OCI-LY7 (cell line): ENCODE results near the gene ABLIM1.

Experiments used
- CTCF ChIP-seq: fragments of 200-600 bp; sonication (generic); conservative IDR thresholded peaks from 2 replicates; pipeline ENCODE4 v1.5.1; 2014; ENCODE audit warnings: mild to moderate bottlenecking, antibody characterized with exemption, low read length, moderate library complexity, mixed read lengths
- EZH2phosphoT487 ChIP-seq: fragments of 200-600 bp; sonication (generic); IDR thresholded peaks from 2 replicates; pipeline ENCODE4 v1.6.1; 2018; ENCODE audit warnings: low read depth, borderline replicate concordance, mild to moderate bottlenecking, mixed run types, antibody characterized with exemption, low read length, moderate library complexity, mixed read lengths

GRCh38 chr10:114652402-114653368 lies 5.4 kb downstream of the ABLIM1 start:
- TF ChIP-seq CTCF (no peak), EZH2phosphoT487 (no peak)
